ENCODE results near the gene MTUS2.

DNA sequence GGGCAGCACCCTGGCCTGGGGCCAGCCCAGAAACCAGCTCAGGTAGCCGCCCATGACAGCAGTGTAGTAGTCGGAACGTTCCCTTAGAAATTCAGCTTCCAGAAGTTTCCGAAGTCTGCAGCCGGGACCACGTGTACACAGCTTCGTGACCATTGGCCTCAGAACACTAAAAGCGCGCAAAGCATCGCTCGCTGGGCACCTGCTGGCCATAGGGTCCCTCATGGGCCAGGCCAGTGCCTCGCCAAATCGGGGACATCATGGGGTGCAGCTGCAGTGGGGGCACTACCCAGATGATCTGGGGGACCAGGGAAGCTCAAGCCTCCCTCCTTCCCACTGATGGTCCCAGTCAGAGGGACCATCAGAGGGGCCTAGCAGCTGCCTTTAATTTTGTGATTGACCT, 384.5 kb downstream of the MTUS2 start:
- TF ChIP-seq POLR2A (IDR thresholded peaks at IDR 0.05; ENCODE audit: low read length) (no peak), JUN (IDR thresholded peaks at IDR 0.05) (no peak), RAD21 (conservative IDR thresholded peaks at IDR 0.05 in 1 of 2, IDR thresholded peaks at IDR 0.05 in 1 of 2) (no peak), CTCF (IDR thresholded peaks at IDR 0.05) (no peak), PHF8 (IDR thresholded peaks at IDR 0.05; ENCODE audit: borderline replicate concordance, low read depth) (no peak), MAX (IDR thresholded peaks at IDR 0.05) (no peak), KDM1A (IDR thresholded peaks at IDR 0.05; ENCODE audit: low read depth) (no peak), REST (IDR thresholded peaks at IDR 0.05) (no peak), RFX5 (IDR thresholded peaks at IDR 0.05) (no peak), SMC3 (IDR thresholded peaks at IDR 0.05) (no peak), NPAS2 (CRISPR knock-in tag; IDR thresholded peaks at IDR 0.05; ENCODE audit: borderline replicate concordance) (no peak)
